ENCODE measurements around the gene NUMBL. TPM values are rescaled to one million over a fixed set of nuclear protein-coding genes. Genes with fewer than 3 reads are reported as not detected.
A peak's percentile ranks its signal among the peaks of the same experiment; 100 is the strongest.

The NUMBL gene
- total RNA-seq = 1 to 10 TPM; 1.4 to 3.9 TPM
- 1 to 10 TPM; 1.1 to 4.6 TPM for polyA plus RNA-seq

DNA sequence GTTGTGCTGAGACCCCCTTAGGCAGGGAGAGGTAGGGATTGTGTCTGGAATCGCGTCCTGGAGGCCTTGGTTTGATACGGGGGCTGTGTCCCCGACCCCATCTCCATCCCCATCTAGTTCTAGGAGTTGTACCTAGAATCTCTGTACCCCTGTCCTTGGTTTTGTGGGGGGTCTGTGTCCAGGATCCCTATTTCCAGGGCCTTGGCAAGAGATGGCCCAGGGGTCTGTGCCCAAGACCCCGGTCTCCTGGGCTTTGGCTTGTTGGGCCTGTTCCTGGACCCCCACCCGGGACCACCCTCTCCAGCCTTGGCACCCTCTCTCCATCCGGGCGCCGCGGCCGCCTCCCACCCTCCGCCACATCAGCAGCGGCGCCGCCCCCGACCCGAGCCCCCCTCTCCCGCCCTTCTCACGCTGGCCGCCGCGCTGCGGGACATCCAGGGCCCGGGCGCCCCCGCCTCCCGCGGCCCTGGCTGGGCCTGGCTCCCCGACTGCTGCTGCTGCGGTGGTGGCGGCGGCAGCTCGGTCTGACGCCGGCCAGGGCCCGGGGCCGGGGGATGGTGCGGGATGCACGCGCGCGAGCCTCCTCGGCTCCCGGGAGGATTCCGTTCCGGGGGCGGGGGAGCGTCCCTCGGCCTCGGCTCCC is at the start of gene NUMBL:
NUMBL (minus strand) TSS at position 602 of the 643 bp plus-strand sequence; CDS start at position 434, 168 bp downstream.
- TF ChIP-seq HNF4A (conservative IDR thresholded peaks at IDR 0.05) = no peak
- TF ChIP-seq, protein P1, sequence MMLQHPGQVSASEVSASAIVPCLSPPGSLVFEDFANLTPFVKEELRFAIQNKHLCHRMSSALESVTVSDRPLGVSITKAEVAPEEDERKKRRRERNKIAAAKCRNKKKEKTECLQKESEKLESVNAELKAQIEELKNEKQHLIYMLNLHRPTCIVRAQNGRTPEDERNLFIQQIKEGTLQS (IDR thresholded peaks at IDR 0.05) = no peak
- no peak for TF ChIP-seq EGR1 (IDR thresholded peaks at IDR 0.05; ENCODE audit: low read depth in 2 of 2)
- H3K27ac ChIP-seq (ENCODE audit: low read depth in 1 of 2, low read length in 2 of 2) = peak within 1 kb of the TSS in 1 of 2 donors; percentile 67
- WGBS = 7% methylated on average over 50 of the region's 50 CpGs
- H3K27me3 ChIP-seq (ENCODE audit: control insufficient read depth in 4 of 4, insufficient read depth in 4 of 4, low read length in 3 of 4) = no peaks in the 10 kb centered on the region
- H3K9ac ChIP-seq (ENCODE audit: low read depth in 1 of 2, low read length in 2 of 2) = no peak within 1 kb of the TSS
- no peaks in the 10 kb centered on the region for H3K9me3 ChIP-seq (ENCODE audit: control insufficient read depth in 4 of 4, low read length in 3 of 4)
- H3K4me1 ChIP-seq (ENCODE audit: control insufficient read depth in 4 of 4, insufficient read depth in 4 of 4, low read length in 3 of 4) = peaks cover 0 to 10% (median 5%) of the 10 kb centered on the region in 4 donors
- no peak for DNase-seq (ENCODE audit: low spot score)
- H3K4me3 ChIP-seq (ENCODE audit: low read depth in 1 of 3, low read length in 3 of 3) = peak within 1 kb of the TSS; percentile 43 to 63 (median 50)
- H3K36me3 ChIP-seq (ENCODE audit: control insufficient read depth in 4 of 4, insufficient read depth in 3 of 4, low read depth in 1 of 4, low read length in 3 of 4) = peaks cover 0 to 22% (median 5%) of the 10 kb centered on the region in 4 donors

DNA sequence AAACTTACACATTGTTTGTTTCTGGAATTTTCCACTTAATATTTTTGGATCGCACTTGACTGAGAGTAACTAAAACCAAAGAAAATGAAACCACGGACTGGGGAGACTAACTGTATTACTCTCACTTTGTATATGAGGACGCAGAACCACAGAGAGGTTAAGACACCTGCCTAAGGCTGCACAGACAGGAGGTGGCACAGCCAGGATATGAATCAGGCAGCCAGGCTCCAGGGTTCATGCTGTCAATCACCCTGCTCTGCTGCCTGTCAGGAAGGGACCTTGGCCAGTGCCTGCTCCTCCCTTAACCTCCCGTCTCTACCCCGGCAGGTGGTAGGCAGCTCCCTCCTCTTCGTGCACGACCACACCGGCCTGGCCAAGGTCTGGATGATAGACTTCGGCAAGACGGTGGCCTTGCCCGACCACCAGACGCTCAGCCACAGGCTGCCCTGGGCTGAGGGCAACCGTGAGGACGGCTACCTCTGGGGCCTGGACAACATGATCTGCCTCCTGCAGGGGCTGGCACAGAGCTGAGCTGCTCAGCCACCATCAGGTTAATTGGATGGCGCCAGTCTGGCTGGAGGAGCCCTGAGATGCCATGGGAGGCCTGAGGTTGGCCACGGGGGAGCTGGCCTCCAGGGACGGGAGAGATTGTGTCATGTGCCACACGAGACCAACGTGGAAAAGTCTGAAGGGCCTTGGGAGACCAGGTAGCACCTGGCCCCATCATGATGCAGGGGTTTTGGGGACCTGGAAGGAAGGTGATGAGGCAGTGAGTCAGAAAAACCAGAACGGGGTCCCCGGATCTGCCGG is 48.8 kb upstream of the NUMBL start:
- TF ChIP-seq HNF4A (conservative IDR thresholded peaks at IDR 0.05) (no peak), NR2F2 (IDR thresholded peaks at IDR 0.05) (no peak), JUND (IDR thresholded peaks at IDR 0.05) (no peak), RAD21 (IDR thresholded peaks at IDR 0.05) (no peak)
- H3K27ac ChIP-seq (ENCODE audit: low read depth in 1 of 2, low read length in 2 of 2) = no peak overlapping the region
- peaks cover 7 to 52% (median 20%) of the 10 kb centered on the region in 4 donors for H3K36me3 ChIP-seq (ENCODE audit: control insufficient read depth in 4 of 4, insufficient read depth in 3 of 4, low read depth in 1 of 4, low read length in 3 of 4)
- no peaks in the 10 kb centered on the region for H3K9me3 ChIP-seq (ENCODE audit: control insufficient read depth in 4 of 4, low read length in 3 of 4)
- H3K27me3 ChIP-seq (ENCODE audit: control insufficient read depth in 4 of 4, insufficient read depth in 4 of 4, low read length in 3 of 4) = no peaks in the 10 kb centered on the region
- 91% methylated on average over 22 of the region's 22 CpGs for WGBS
- no peak overlapping the region for H3K9ac ChIP-seq (ENCODE audit: low read depth in 1 of 2, low read length in 2 of 2)
- H3K4me3 ChIP-seq (ENCODE audit: low read depth in 1 of 3, low read length in 3 of 3) = no peak overlapping the region
- DNase-seq (ENCODE audit: low spot score) = no peak
- H3K4me1 ChIP-seq (ENCODE audit: control insufficient read depth in 4 of 4, insufficient read depth in 4 of 4, low read length in 3 of 4) = peaks cover 0 to 3% (median 1%) of the 10 kb centered on the region in 4 donors

DNA sequence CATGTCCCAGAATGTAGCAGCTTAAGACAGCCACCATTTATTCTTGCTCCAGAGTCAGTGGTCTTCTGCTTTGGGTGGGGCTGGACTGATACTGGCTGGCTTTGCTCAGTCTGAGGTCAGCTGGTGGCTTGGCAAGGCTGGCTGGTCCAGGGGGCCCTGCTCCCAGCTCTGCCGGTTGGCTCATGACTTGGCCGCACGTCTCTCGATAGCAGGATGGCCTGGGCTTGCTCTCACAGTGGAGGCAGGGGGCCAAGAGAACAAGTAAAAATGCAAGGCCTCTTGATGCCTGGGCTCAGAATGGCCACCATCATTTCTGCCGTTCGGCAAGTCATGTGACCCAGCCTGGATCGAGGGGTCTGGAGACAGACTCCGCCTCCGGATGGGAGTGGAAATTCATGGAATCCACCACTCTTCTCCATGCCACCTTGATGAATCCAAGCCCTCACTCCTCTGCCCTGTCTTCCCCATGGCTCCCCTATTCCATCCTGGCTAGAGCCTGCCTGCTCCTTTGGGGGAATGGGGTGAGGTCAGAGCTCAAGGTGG is 46.7 kb upstream of the NUMBL start:
- peaks cover 0 to 1% (median under 1%) of the 10 kb centered on the region in 4 donors for H3K4me1 ChIP-seq (ENCODE audit: control insufficient read depth in 4 of 4, insufficient read depth in 4 of 4, low read length in 3 of 4)
- H3K9ac ChIP-seq (ENCODE audit: low read depth in 1 of 2, low read length in 2 of 2) = no peak overlapping the region
- no peak for DNase-seq (ENCODE audit: low spot score)
- H3K27ac ChIP-seq (ENCODE audit: low read depth in 1 of 2, low read length in 2 of 2) = no peak overlapping the region
- H3K9me3 ChIP-seq (ENCODE audit: control insufficient read depth in 4 of 4, low read length in 3 of 4) = no peaks in the 10 kb centered on the region
- 93% methylated on average over 9 of the region's 9 CpGs for WGBS
- no peaks in the 10 kb centered on the region for H3K27me3 ChIP-seq (ENCODE audit: control insufficient read depth in 4 of 4, insufficient read depth in 4 of 4, low read length in 3 of 4)
- H3K4me3 ChIP-seq (ENCODE audit: low read depth in 1 of 3, low read length in 3 of 3) = no peak overlapping the region
- H3K36me3 ChIP-seq (ENCODE audit: control insufficient read depth in 4 of 4, insufficient read depth in 3 of 4, low read depth in 1 of 4, low read length in 3 of 4) = peaks cover 13 to 70% (median 31%) of the 10 kb centered on the region in 4 donors
- no peak for TF ChIP-seq FOXA2 (IDR thresholded peaks at IDR 0.05)
- TF ChIP-seq, protein P2, sequence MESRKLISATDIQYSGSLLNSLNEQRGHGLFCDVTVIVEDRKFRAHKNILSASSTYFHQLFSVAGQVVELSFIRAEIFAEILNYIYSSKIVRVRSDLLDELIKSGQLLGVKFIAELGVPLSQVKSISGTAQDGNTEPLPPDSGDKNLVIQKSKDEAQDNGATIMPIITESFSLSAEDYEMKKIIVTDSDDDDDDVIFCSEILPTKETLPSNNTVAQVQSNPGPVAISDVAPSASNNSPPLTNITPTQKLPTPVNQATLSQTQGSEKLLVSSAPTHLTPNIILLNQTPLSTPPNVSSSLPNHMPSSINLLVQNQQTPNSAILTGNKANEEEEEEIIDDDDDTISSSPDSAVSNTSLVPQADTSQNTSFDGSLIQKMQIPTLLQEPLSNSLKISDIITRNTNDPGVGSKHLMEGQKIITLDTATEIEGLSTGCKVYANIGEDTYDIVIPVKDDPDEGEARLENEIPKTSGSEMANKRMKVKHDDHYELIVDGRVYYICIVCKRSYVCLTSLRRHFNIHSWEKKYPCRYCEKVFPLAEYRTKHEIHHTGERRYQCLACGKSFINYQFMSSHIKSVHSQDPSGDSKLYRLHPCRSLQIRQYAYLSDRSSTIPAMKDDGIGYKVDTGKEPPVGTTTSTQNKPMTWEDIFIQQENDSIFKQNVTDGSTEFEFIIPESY (IDR thresholded peaks at IDR 0.05) = no peak
- no peak for TF ChIP-seq GABPA (IDR thresholded peaks at IDR 0.05 in 1 of 2, conservative IDR thresholded peaks at IDR 0.05 in 1 of 2)
- TF ChIP-seq, protein P3, sequence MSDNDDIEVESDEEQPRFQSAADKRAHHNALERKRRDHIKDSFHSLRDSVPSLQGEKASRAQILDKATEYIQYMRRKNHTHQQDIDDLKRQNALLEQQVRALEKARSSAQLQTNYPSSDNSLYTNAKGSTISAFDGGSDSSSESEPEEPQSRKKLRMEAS (IDR thresholded peaks at IDR 0.05) = no peak
- no peak for TF ChIP-seq RXRA (IDR thresholded peaks at IDR 0.05)
- TF ChIP-seq, protein P1 (IDR thresholded peaks at IDR 0.05) = no peak
- no peak for TF ChIP-seq YY1 (IDR thresholded peaks at IDR 0.05)
- no peak for TF ChIP-seq FOXA1 (IDR thresholded peaks at IDR 0.05)
- TF ChIP-seq, protein P4, sequence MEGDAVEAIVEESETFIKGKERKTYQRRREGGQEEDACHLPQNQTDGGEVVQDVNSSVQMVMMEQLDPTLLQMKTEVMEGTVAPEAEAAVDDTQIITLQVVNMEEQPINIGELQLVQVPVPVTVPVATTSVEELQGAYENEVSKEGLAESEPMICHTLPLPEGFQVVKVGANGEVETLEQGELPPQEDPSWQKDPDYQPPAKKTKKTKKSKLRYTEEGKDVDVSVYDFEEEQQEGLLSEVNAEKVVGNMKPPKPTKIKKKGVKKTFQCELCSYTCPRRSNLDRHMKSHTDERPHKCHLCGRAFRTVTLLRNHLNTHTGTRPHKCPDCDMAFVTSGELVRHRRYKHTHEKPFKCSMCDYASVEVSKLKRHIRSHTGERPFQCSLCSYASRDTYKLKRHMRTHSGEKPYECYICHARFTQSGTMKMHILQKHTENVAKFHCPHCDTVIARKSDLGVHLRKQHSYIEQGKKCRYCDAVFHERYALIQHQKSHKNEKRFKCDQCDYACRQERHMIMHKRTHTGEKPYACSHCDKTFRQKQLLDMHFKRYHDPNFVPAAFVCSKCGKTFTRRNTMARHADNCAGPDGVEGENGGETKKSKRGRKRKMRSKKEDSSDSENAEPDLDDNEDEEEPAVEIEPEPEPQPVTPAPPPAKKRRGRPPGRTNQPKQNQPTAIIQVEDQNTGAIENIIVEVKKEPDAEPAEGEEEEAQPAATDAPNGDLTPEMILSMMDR (IDR thresholded peaks at IDR 0.05; ENCODE audit: low read depth, low read length, missing input control) = no peak
- no peak for TF ChIP-seq TAF1 (conservative IDR thresholded peaks at IDR 0.05)
- TF ChIP-seq EGR1 (IDR thresholded peaks at IDR 0.05; ENCODE audit: low read depth in 2 of 2) = no peak
- TF ChIP-seq RAD21 (IDR thresholded peaks at IDR 0.05) = no peak
- TF ChIP-seq HNF4A (conservative IDR thresholded peaks at IDR 0.05) = no peak
- TF ChIP-seq HNF4G (IDR thresholded peaks at IDR 0.05) = no peak
- no peak for TF ChIP-seq SP1 (IDR thresholded peaks at IDR 0.05)
- no peak for TF ChIP-seq NR2F2 (IDR thresholded peaks at IDR 0.05)

Measured in liver (tissue), 9 donors.